Measurements from ENCODE around the gene GRIK1.

The GRIK1 gene

GRCh38 chr21:29549614-29550013 lies 390.2 kb downstream of the GRIK1 start:
- Mint-ChIP-seq H3K36me3 (ENCODE audit: low read depth) (no peaks in the 10 kb centered on the region), H3K27me3 (ENCODE audit: low read depth) (no peaks in the 10 kb centered on the region)

GRCh38 chr21:29547998-29548397 lies 391.8 kb downstream of the GRIK1 start:
- H3K9me3 Mint-ChIP-seq: no peaks in the 10 kb centered on the region
- H3K36me3 Mint-ChIP-seq (ENCODE audit: low read depth): no peaks in the 10 kb centered on the region
- H3K4me3 Mint-ChIP-seq: no peak overlapping the region
- no peaks in the 10 kb centered on the region for H3K27me3 Mint-ChIP-seq (ENCODE audit: low read depth)
- H3K27ac Mint-ChIP-seq: no peak overlapping the region
- TF ChIP-seq CTCF (IDR thresholded peaks at IDR 0.05; ENCODE audit: unreplicated experiment in 3 of 3): no peak
- H3K4me1 Mint-ChIP-seq: no peaks in the 10 kb centered on the region

More at GRCh38 chr21:29549614-29550013, 390.2 kb downstream of the GRIK1 start:
- H3K27ac Mint-ChIP-seq: no peak overlapping the region
- TF ChIP-seq CTCF (IDR thresholded peaks at IDR 0.05; ENCODE audit: unreplicated experiment in 3 of 3): no peak
- no peak overlapping the region for H3K4me3 Mint-ChIP-seq
- H3K4me1 Mint-ChIP-seq: peaks cover 2% of the 10 kb centered on the region
- no peaks in the 10 kb centered on the region for H3K9me3 Mint-ChIP-seq

- Mint-ChIP-seq H3K27ac (no peak overlapping the region), H3K27me3 (ENCODE audit: low read depth) (no peaks in the 10 kb centered on the region), H3K4me3 (no peak overlapping the region), H3K9me3 (no peaks in the 10 kb centered on the region), H3K36me3 (ENCODE audit: low read depth) (no peaks in the 10 kb centered on the region), H3K4me1 (no peaks in the 10 kb centered on the region)
- no peak for TF ChIP-seq CTCF (IDR thresholded peaks at IDR 0.05; ENCODE audit: unreplicated experiment in 3 of 3)
These were observed 393.7 kb downstream of the GRIK1 start for GRCh38 chr21:29546071-29546470.

- H3K9me3 Mint-ChIP-seq: no peaks in the 10 kb centered on the region
- TF ChIP-seq CTCF (IDR thresholded peaks at IDR 0.05; ENCODE audit: unreplicated experiment in 3 of 3): no peak
- H3K27me3 Mint-ChIP-seq (ENCODE audit: low read depth): no peaks in the 10 kb centered on the region
- H3K36me3 Mint-ChIP-seq (ENCODE audit: low read depth): peaks cover 10% of the 10 kb centered on the region
- H3K4me3 Mint-ChIP-seq: no peak overlapping the region
- H3K4me1 Mint-ChIP-seq: no peaks in the 10 kb centered on the region
- H3K27ac Mint-ChIP-seq: no peak overlapping the region
These were observed 399.5 kb downstream of the GRIK1 start for GRCh38 chr21:29540289-29540688.

GRCh38 chr21:29538115-29538514 lies 401.7 kb downstream of the GRIK1 start:
- TF ChIP-seq CTCF (IDR thresholded peaks at IDR 0.05; ENCODE audit: unreplicated experiment in 3 of 3): no peak
- Mint-ChIP-seq H3K9me3 (no peaks in the 10 kb centered on the region), H3K4me1 (no peaks in the 10 kb centered on the region), H3K4me3 (no peak overlapping the region), H3K27ac (no peak overlapping the region), H3K27me3 (ENCODE audit: low read depth) (no peaks in the 10 kb centered on the region), H3K36me3 (ENCODE audit: low read depth) (peaks cover 10% of the 10 kb centered on the region)

GRCh38 chr21:29534448-29534847 lies 405.3 kb downstream of the GRIK1 start:
- no peak for TF ChIP-seq CTCF (IDR thresholded peaks at IDR 0.05; ENCODE audit: unreplicated experiment in 3 of 3)
- peaks cover 3% of the 10 kb centered on the region for H3K9me3 Mint-ChIP-seq
- H3K36me3 Mint-ChIP-seq (ENCODE audit: low read depth): peaks cover 14% of the 10 kb centered on the region
- no peak overlapping the region for H3K4me3 Mint-ChIP-seq
- peak overlapping the region; percentile 46 to 50 (median 48) for H3K27ac Mint-ChIP-seq
- no peaks in the 10 kb centered on the region for H3K4me1 Mint-ChIP-seq
- no peaks in the 10 kb centered on the region for H3K27me3 Mint-ChIP-seq (ENCODE audit: low read depth)

Measured in nephron (organoid).